ENCODE data around the gene CLDN1. TPM values are rescaled to one million over a fixed set of nuclear protein-coding genes. Genes with fewer than 3 reads are reported as not detected.

CLDN1 gene
- total and polyA plus RNA-seq, 2 of the 13 experiments (the other 11 are each of a cell fraction or from before 2014, with no cell fraction given) = 42.7 to 51.6 TPM

DNA sequence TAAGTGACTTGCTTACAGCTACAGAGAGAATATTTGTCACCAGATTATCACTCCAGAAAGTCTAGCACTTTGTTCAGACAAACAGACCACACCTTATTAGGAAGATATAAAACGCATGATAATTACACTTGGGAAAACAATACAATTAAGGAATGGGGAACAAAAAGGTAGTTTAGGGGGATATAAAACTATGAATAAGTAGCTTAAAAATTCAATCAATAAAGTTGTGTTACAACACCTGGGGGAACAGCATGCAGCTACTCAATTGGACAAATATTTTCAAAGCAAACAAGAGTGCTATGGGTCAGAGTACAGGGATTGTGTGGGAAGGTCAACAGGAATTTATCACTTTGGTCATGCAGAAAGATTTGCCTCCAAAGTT lies 15.1 kb downstream of the CLDN1 start (continued):
- TF ChIP-seq, protein P1, sequence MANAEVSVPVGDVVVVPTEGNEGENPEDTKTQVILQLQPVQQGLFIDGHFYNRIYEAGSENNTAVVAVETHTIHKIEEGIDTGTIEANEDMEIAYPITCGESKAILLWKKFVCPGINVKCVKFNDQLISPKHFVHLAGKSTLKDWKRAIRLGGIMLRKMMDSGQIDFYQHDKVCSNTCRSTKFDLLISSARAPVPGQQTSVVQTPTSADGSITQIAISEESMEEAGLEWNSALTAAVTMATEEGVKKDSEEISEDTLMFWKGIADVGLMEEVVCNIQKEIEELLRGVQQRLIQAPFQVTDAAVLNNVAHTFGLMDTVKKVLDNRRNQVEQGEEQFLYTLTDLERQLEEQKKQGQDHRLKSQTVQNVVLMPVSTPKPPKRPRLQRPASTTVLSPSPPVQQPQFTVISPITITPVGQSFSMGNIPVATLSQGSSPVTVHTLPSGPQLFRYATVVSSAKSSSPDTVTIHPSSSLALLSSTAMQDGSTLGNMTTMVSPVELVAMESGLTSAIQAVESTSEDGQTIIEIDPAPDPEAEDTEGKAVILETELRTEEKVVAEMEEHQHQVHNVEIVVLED (CRISPR knock-in tag; IDR thresholded peaks at IDR 0.05; ENCODE audit: borderline replicate concordance) = no peak
- TF ChIP-seq ZNF234 (CRISPR knock-in tag; conservative IDR thresholded peaks at IDR 0.05) (no peak), NR2F2 (IDR thresholded peaks at IDR 0.05; ENCODE audit: borderline replicate concordance, low read depth) (peak; percentile 90), ZNF660 (CRISPR knock-in tag; IDR thresholded peaks at IDR 0.05; ENCODE audit: borderline replicate concordance, low read depth) (no peak), GABPB1 (CRISPR knock-in tag; IDR thresholded peaks at IDR 0.05) (no peak), RXRA (CRISPR knock-in tag; IDR thresholded peaks at IDR 0.05) (no peak; the same call in 1 of the 2 replicates), ZFAT (CRISPR knock-in tag; conservative IDR thresholded peaks at IDR 0.05) (no peak), ZMYM3 (CRISPR knock-in tag; IDR thresholded peaks at IDR 0.05) (no peak), NRL (CRISPR knock-in tag; IDR thresholded peaks at IDR 0.05; ENCODE audit: borderline replicate concordance) (no peak), ZSCAN20 (CRISPR knock-in tag; IDR thresholded peaks at IDR 0.05; ENCODE audit: borderline replicate concordance) (no peak), SNAI1 (CRISPR knock-in tag; IDR thresholded peaks at IDR 0.05; ENCODE audit: borderline replicate concordance) (no peak), ZNF335 (CRISPR knock-in tag; IDR thresholded peaks at IDR 0.05) (no peak), ZFP62 (CRISPR knock-in tag; IDR thresholded peaks at IDR 0.05) (no peak), HNRNPL (IDR thresholded peaks at IDR 0.05; ENCODE audit: low read depth, low read length) (no peak), SRSF4 (IDR thresholded peaks at IDR 0.05; ENCODE audit: low read depth, low read length, poor library complexity, severe bottlenecking) (no peak), ZNF543 (CRISPR knock-in tag; IDR thresholded peaks at IDR 0.05) (no peak)
- TF ChIP-seq, protein P2, sequence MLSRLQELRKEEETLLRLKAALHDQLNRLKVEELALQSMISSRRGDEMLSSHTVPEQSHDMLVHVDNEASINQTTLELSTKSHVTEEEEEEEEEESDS (CRISPR knock-in tag; IDR thresholded peaks at IDR 0.05; ENCODE audit: borderline replicate concordance) = no peak
- TF ChIP-seq, protein P3, sequence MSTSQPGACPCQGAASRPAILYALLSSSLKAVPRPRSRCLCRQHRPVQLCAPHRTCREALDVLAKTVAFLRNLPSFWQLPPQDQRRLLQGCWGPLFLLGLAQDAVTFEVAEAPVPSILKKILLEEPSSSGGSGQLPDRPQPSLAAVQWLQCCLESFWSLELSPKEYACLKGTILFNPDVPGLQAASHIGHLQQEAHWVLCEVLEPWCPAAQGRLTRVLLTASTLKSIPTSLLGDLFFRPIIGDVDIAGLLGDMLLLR (CRISPR knock-in tag; IDR thresholded peaks at IDR 0.05) = no peak
- TF ChIP-seq, protein P4, sequence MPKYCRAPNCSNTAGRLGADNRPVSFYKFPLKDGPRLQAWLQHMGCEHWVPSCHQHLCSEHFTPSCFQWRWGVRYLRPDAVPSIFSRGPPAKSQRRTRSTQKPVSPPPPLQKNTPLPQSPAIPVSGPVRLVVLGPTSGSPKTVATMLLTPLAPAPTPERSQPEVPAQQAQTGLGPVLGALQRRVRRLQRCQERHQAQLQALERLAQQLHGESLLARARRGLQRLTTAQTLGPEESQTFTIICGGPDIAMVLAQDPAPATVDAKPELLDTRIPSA (CRISPR knock-in tag; IDR thresholded peaks at IDR 0.05; ENCODE audit: borderline replicate concordance) = no peak
- TF ChIP-seq, protein P5, sequence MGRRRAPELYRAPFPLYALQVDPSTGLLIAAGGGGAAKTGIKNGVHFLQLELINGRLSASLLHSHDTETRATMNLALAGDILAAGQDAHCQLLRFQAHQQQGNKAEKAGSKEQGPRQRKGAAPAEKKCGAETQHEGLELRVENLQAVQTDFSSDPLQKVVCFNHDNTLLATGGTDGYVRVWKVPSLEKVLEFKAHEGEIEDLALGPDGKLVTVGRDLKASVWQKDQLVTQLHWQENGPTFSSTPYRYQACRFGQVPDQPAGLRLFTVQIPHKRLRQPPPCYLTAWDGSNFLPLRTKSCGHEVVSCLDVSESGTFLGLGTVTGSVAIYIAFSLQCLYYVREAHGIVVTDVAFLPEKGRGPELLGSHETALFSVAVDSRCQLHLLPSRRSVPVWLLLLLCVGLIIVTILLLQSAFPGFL (CRISPR knock-in tag; IDR thresholded peaks at IDR 0.05) = no peak
- TF ChIP-seq, protein P6, sequence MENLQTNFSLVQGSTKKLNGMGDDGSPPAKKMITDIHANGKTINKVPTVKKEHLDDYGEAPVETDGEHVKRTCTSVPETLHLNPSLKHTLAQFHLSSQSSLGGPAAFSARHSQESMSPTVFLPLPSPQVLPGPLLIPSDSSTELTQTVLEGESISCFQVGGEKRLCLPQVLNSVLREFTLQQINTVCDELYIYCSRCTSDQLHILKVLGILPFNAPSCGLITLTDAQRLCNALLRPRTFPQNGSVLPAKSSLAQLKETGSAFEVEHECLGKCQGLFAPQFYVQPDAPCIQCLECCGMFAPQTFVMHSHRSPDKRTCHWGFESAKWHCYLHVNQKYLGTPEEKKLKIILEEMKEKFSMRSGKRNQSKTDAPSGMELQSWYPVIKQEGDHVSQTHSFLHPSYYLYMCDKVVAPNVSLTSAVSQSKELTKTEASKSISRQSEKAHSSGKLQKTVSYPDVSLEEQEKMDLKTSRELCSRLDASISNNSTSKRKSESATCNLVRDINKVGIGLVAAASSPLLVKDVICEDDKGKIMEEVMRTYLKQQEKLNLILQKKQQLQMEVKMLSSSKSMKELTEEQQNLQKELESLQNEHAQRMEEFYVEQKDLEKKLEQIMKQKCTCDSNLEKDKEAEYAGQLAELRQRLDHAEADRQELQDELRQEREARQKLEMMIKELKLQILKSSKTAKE (CRISPR knock-in tag; IDR thresholded peaks at IDR 0.05; ENCODE audit: borderline replicate concordance) = no peak
- TF ChIP-seq, protein P7, sequence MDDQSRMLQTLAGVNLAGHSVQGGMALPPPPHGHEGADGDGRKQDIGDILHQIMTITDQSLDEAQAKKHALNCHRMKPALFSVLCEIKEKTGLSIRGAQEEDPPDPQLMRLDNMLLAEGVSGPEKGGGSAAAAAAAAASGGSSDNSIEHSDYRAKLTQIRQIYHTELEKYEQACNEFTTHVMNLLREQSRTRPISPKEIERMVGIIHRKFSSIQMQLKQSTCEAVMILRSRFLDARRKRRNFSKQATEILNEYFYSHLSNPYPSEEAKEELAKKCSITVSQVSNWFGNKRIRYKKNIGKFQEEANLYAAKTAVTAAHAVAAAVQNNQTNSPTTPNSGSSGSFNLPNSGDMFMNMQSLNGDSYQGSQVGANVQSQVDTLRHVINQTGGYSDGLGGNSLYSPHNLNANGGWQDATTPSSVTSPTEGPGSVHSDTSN (CRISPR knock-in tag; IDR thresholded peaks at IDR 0.05; ENCODE audit: borderline replicate concordance) = no peak
